HG03025 (cell line): ENCODE results near the gene KAT6B.

Source experiments
- ATAC-seq: cut with Tn5 transposase; IDR thresholded peaks from one replicate; pipeline ENCODE4 v1.9.1; 2021; ENCODE audit warnings: mild to moderate bottlenecking, moderate library complexity; ENCODE audit not compliant: unreplicated experiment, low FRiP score

KAT6B gene

DNA sequence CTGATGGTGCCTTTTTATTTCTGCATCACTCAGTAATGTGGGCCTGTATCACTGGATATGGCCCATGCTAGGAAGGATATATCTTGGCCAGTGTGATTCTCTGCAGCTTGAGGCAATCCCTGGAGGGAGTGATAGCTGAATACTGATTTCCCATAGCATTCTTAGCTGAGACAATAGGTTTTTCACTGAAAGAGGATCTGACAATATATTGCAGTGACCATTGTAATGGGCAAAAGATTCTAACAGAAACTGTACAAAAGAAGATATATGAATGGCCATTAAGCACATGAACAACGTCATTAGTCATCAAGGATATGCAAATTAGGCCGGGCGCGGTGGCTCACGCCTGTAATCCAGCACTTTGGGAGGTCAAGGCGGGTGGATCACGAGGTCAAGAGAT lies 117.8 kb downstream of the KAT6B start:
- ATAC-seq: no peak

DNA sequence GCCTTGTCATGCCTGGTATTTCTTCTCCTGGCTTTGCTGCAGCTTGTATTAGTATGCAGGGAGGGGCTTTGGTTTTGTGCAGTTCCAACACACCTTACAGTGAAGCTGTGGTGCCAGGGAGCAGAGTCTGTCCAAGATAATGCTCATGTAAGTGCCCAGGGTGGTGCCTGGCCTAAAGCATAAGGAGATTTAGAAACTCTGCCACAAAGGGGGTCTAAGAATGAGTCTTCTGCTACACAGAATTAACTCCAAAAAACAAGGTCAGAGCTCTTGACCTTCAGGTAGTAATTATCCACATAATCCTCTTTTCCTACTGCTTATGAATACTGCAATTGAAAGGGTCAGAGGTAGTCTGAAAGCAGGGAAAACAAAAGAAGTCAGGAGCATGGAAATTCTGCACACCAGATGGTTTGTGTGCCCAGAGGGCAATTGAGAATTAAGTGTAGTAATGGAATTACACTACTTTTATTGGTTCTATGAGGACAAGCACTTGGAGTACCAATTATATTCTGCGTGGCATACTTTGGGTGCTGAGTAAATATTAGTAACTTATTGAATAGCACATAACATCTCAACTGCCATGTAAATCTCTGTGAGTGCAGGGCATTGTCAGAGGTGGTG lies 121.5 kb downstream of the KAT6B start:
- no peak for ATAC-seq

DNA sequence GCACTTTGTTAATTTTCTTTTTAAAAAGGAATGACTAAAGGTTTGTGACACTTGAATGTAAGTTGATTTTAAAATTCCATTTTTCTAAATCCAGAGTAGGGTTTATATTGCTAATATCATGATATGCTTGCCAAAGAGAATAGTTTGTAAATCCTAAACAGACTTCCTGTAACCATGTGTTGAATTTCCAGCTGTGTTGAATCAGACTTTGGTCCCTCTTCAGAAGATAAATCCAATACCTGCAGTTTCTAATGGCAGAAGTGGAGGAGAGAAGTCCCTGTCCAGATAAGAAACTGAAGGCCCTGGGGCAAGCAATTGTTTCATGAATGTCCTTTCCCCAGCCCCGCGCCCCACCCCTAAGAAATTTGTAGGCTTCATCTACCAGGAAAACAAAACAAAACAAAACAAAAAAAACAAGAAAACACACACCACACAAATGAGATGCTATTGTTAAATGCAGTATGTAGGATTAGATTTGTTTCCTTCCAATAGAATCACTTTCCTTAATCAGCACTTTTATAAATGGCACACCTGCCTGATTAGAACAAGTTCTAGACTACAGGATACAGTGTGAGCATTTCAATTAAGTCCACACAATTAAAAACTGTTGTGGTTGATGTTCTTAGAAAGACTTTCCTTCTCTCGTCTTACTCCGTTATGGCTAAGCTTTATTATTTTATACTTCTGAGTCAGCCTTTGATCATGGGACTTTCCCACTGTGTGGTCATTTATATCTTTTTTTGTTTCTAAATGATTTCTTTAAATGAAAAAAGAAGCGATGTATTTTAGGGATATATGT lies 122.8 kb downstream of the KAT6B start:
- ATAC-seq: no peak

DNA sequence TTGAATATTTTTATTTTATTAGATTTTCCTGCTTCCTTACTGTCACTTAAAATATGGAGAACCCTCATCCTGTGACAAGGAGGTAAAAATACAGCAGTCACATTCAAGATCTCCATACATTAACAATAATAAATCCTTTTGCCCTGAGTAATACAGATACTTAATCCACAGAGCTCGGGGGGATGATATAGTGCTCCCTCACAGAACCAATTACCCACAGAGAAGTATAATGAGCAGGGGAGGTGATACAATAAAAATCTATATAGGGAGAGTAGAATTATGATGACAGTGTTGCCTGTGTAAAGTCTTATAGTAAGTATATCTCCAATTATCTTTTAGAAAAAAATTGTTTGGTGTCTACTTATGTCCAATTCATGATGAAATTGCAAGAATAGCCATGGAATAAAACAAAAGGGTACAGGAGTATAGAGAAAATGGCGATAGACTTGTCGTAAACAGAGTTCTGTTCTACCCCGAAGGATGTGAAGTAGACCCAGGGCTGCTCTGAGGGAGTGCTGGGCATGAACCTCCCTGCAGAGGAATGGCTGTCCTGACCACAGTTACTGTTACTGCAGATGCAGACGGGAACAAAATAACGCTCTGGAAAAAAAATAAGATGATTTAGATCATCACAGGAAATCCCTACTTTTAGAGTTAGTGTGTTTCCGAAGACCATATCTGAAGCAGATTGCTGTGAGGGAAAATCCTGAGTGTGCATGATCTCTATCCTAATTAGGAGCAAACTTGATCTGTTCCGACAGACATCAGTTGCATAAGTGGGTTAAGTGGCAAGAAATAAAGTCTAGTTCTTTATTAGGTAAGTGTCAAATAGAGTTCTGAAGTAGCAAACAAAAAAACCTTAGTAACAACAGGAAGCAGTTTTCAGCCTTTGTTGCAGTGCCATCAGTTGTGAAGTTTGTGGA lies 123.7 kb downstream of the KAT6B start:
- ATAC-seq: no peak

DNA sequence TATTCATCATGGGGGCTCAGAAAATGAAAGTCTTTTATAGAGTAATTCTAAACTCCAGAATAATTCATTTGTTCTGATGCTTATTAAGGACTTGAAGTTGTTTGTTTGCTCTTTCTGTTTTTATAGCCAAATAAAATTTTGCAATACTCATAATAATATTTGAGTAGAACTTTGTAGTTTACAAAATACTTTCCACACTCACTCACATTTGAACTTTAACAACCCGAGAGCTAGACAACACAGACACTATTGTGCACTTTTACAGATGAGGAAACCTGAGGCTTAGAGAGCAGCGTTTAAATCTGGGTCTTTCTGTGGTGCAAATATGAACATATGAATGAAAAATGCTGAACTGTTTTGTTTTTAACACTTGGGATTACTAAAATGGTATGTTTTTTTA lies 126.8 kb downstream of the KAT6B start:
- ATAC-seq: no peak

DNA sequence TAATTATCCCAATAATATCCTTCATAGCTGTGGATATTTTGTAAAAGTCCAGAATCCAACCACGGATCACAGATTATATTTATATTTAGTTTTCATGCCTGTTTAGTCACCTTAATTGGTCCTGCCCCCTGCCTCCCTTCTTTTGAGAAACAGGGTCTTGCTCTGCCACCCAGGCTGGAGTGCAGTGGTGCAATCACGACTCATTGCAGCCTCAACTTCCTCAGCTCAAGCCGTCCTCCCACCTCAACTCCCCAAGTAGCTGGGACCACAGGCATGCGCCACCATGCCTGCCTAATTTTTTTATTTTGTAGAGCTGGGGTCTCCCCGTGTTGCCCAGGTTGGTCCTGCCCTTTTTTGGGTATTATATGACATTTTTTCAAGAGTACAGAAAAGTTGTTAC lies 129.4 kb downstream of the KAT6B start:
- ATAC-seq: no peak

DNA sequence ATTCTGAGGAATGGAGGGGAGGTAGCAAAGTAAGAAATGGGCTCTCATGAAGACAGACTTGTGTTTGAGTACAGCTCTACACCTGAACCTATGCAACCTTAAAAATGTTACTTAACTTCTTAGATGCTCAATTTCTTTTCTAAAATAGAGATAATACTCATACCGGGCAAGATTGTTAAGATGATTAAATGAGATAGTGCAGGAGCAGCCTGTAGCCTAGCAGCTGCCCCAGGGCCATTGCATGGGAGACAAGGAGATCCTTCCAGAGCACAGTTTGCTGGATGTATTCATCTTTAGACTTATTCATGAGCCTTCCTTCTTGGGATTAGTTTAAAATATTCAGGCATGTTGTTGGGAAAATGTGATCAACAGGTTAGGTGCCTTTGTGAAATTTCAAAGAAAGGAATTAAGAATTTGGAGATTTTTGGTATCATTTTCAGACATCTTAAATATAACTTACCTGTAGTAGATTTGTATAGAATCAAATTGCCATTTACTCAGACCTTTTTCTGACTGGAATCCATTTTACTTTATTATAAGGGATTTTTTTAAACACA lies 130.2 kb downstream of the KAT6B start:
- no peak for ATAC-seq

DNA sequence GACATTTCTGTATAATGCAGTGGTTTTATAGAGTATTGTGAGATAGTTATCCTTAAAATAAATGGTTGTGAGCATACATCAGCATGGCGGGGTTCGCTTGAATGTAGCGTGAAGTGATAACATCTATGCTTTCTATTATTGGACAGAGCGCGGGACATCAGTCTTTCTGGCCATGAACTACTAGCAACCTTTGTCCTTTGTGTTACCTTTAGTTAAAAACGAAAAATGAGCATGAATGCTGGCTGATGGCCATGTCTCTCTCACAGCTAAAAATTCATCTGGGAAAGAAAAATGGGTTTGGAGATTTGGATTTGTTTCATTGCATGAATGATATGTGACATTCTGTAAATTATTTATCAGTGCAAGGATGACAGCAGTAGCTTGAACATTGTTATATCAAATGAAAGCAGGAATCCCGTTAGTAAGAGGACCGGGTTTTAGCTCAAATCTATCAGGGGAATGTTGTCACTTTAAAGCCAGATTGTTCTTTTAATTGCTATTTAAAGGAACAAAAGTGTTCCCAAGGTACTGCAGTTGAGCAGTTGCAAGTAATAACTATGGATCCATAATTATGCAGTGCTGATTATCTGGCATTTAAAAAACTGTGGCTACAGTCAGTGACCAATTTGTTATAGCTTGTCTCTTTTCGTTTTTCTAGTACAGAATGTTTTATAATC lies 131.0 kb downstream of the KAT6B start:
- ATAC-seq: no peak

DNA sequence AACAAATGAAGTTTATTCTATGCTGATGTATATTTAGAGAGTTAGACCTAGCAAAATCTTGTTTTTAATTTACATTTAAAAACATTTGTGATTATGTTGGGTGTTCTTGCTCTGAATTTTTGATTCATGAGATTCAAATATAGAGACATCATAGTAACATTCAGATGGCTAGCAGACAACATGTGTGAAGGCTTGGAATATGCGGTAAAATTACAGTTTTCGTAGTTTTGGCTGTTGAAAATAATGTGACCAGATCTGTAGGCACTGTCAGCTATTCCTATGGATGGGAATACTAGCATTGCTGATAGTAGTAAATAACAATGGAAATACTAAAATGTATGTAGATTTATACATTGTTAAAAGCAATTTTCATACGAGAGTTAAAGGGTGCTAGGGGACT lies 131.9 kb downstream of the KAT6B start:
- no peak for ATAC-seq

DNA sequence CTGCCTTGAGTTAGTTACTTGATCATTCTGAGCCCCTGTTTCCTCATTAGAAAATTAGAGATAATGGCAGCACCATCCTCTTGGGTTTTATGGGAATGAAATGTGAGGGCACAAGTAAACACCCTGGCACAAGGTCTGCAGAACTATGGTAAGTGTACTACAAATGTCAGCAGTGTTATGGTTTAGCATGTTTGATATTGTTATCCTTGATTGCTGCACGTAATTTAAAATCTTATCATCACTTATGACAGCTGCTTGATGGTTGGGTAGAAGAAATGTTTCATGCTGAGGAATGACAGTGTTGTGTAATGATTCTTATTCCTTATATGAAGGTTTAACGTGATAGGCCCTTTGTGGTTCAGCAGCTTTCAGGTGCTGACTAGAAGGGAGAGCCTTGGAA lies 134.3 kb downstream of the KAT6B start:
- no peak for ATAC-seq

DNA sequence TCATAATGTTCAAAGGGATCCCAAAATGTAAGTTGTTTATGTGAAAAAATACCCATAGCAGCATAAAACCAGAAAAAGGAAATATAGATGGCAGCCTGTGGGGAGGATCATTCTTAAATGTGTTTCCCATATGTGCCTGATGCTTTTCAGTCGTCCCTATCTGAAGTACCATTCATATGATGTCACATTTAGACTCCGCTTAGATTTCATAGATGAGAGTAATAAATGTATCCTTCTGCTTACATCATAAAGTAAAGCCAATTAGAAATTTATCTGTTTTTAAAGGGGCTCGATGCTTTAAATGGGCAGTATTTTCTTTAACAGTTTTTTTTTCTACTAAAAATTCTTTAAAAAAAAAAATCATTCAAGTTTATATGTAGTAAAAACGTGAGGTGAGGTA lies 136.1 kb downstream of the KAT6B start:
- ATAC-seq: no peak

DNA sequence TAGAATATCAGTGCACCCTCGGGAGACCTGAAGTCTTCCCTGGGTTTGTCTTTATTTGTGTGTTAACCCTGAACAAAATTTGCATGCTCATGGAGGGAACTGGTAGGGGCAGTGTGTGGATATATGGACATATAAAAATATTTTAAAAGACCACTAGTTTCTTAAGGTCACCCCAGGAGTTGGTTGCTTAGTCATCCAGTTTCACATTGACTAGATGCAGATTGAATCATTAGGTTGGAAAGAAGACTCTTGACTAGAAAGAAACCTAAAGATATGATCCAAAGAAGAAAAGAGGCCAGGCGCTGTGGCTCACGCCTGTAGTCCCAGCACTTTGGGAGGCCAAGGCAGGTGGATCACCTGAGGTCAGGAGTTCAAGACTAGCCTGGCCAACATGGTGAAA lies 137.1 kb downstream of the KAT6B start:
- no peak for ATAC-seq

DNA sequence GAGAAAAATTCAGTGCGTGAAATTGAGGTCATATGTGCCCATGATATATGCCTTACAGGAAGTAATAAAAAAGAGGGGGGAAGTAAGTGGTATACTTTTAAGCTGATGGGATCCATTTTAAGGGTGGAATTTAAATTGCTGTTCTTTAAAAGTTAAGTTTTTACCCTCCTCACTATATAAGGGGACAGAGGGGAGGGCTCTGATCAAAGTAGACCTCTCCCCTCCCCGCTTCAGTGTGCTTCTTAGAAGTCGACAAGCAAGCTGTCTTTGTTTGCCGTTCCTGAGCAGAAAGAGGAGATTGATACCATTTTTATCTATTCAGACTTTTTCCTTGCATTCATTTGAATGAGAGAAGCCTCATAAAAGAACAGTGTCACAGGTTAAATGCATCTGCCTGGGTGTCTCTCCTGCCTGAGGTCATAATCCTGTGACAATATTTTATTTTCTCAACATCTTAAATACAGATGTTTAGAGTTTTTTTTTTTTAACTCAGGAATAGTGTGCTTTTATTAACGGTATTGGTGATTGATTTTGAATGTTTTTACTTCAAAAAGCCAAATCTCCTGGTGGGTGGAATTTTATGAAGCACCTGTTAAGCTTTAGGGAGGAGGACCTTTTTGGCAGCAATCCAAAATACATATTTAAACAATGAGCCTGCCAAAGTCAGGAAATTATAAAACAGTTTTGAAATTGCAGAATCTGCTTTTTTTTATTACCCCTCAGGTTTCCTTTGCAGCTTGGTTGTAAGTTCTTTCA lies 141.7 kb downstream of the KAT6B start:
- ATAC-seq: no peak

DNA sequence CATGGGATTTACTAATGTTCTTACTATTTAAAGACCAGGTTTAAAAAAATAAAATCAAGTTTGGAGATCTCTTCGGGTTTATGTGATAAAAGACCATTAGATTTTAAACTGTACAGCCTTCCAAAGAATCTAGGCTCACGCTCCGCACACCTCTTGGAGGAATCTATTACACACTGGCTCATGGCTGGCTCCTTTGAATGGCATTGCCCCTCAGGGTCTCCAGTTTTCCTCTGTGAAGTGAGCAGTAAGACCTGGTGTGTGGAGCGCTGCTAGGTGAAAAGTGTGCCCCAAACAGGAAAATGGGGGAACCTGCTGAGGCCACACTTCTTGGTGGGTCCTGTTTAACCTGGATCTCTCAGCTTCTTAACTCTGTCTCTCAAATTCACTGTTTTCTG lies 142.3 kb downstream of the KAT6B start:
- no peak for ATAC-seq

DNA sequence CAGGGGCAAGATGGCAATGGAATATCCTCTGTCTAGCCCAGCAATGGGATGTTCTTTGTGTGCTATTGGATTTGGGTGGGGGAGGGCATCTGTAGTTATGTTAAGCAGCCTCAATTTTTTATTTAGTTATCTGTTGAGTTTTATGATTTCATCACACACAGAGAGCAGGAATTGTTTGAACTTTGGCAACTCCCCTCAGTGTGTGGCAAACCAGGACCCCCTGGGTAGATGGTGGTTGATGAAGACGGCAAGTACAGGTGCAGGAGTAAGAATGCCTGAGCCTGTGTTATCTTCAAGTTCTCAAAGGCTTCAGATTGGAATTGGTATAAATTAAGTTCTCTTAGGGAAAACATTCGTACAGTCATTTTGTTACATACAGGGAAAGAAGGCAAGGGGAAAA lies 142.7 kb downstream of the KAT6B start:
- ATAC-seq: no peak

DNA sequence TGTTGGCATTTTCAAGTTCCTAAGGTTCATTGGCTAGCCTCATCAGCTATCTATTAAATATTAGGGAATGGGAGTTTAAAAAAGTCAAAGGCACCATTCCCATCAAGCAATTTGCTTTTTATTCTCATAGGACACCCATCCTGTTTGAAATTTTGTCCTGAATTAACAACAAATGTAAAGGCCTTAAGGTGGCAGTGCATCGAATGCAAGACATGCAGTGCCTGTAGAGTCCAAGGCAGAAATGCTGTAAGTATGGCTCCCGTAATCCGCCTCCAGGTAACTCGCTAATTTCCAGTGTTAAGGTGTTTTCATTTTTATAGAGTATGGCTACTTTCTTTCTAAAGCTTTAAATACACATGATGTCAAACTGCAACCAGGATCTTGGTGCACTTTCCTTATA lies 143.1 kb downstream of the KAT6B start:
- ATAC-seq: no peak

DNA sequence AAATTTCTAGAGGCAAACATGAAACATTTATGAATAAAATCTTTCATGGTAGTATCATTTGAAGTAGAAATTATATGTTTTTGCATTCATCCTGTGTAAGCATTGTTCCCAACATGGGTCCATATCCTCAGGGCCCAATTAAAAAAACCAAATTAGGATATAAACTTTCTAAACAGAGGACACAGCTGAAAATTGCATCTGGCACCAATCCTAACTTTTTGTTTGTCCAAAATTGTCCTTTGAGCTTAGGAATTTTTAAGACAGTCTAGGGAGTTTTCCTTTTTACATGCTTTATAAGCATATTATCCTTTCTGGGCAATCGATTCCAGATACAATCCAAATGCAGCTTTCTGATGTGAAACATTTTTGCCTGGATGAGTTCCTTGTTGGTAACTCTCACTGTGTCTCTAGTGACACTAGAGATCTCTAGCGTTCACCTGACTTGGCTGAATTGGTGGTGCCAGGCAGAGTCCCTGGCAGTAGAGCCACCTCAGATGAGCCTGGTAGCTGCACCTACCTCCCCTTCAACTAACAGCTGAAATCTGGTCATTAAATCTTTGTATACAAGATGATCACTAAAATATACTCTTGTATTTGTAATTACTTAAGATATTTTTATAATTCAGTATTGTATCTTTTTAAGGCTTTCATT lies 147.5 kb downstream of the KAT6B start:
- ATAC-seq: no peak

DNA sequence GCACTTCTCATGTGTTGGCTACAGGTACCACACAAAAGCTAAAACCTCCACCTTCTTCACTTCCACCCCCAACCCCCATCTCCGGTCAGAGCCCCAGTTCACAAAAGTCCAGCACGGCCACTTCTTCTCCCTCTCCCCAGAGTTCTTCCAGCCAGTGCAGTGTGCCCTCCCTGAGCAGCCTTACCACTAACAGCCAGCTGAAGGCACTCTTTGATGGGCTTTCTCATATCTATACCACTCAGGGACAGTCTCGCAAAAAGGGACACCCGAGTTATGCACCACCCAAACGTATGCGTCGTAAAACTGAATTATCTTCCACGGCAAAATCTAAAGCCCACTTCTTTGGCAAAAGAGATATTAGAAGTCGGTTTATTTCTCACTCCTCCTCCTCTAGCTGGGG lies 149.4 kb downstream of the KAT6B start:
- ATAC-seq: no peak

DNA sequence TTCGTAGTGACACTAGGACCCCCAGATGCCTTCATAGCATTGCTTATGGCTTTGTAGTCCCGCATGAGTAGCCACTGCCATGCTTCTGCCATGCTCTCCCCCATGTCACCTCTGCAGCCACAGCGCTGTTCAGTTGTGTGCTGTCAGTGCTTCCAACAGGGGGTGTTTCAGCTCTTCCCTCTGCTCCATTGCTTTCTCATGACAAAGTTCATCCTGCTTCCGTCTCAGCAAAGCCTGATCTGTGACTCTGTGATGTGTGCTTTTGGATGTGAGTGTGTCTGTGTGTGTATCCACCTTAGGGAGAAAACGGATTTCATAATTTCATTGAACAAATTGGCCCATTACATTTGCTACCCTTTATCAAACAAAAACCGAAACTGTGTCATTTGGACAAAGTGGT lies 150.2 kb downstream of the KAT6B start:
- ATAC-seq: no peak
